ENCODE data around the gene DLG1. TPM values are rescaled to one million over a fixed set of nuclear protein-coding genes. Genes with fewer than 3 reads are reported as not detected.
"Not testable (repeated sequence)": the region's sequence is repeated elsewhere in the genome, so short reads cannot be mapped to it uniquely, and the experiment has no call there.

Gene DLG1
- total RNA-seq, 1 donor from 2014 or later = 60.1 TPM

GRCh38 chr3:197041875-197042488 is 256.4 kb downstream of the DLG1 start:
- DNase-seq = no peak
- peaks cover 27% of the 10 kb centered on the region for H3K36me3 ChIP-seq
- intact Hi-C loops (cut with micrococcal nuclease) = no loop called here
- no peaks in the 10 kb centered on the region for H3K9me3 ChIP-seq (replicated peaks)
- no peak overlapping the region for H3K4me3 ChIP-seq
- H3K27ac ChIP-seq (replicated peaks) = no peak overlapping the region
- no peak for TF ChIP-seq CTCF (IDR thresholded peaks at IDR 0.05; ENCODE audit: borderline replicate concordance)
- H3K27me3 ChIP-seq (ENCODE audit: low read depth) = no peaks in the 10 kb centered on the region
- no peaks in the 10 kb centered on the region for H3K4me1 ChIP-seq

- Histone ChIP-seq H3K27ac (replicated peaks) (no peak overlapping the region), H3K36me3 (peaks cover 20% of the 10 kb centered on the region), H3K27me3 (ENCODE audit: low read depth) (no peaks in the 10 kb centered on the region), H3K4me1 (peaks cover 6% of the 10 kb centered on the region), H3K4me3 (no peak overlapping the region), H3K9me3 (replicated peaks) (no peaks in the 10 kb centered on the region)
- DNase-seq = no peak
- TF ChIP-seq CTCF (IDR thresholded peaks at IDR 0.05; ENCODE audit: borderline replicate concordance) = no peak
- intact Hi-C loops (cut with micrococcal nuclease) = no loop called here
These were observed 257.8 kb downstream of the DLG1 start for GRCh38 chr3:197040658-197041057.

GRCh38 chr3:197038679-197039462 is 259.5 kb downstream of the DLG1 start:
- Histone ChIP-seq H3K4me1 (peaks cover 11% of the 10 kb centered on the region), H3K36me3 (peaks cover 6% of the 10 kb centered on the region), H3K27me3 (ENCODE audit: low read depth) (no peaks in the 10 kb centered on the region), H3K9me3 (replicated peaks) (no peaks in the 10 kb centered on the region), H3K4me3 (no peak overlapping the region), H3K27ac (replicated peaks) (no peak overlapping the region)
- DNase-seq = no peak
- no peak for TF ChIP-seq CTCF (IDR thresholded peaks at IDR 0.05; ENCODE audit: borderline replicate concordance)
- intact Hi-C loops (cut with micrococcal nuclease) = no loop called here

- Histone ChIP-seq H3K4me1 (peaks cover 27% of the 10 kb centered on the region), H3K9me3 (replicated peaks) (no peaks in the 10 kb centered on the region), H3K27ac (replicated peaks) (no peak overlapping the region), H3K4me3 (no peak overlapping the region), H3K36me3 (no peaks in the 10 kb centered on the region), H3K27me3 (ENCODE audit: low read depth) (peaks cover 2% of the 10 kb centered on the region)
- TF ChIP-seq CTCF (IDR thresholded peaks at IDR 0.05; ENCODE audit: borderline replicate concordance) = no peak
- no peak for DNase-seq
- intact Hi-C loops (cut with micrococcal nuclease) = no loop called here
These were observed 262.8 kb downstream of the DLG1 start for GRCh38 chr3:197035577-197035976.

- H3K27me3 ChIP-seq (ENCODE audit: low read depth); H3K9me3 ChIP-seq (replicated peaks); H3K27ac ChIP-seq (replicated peaks); DNase-seq; H3K36me3 ChIP-seq; intact Hi-C loops (cut with micrococcal nuclease); H3K4me3 ChIP-seq: not testable (repeated sequence)
- H3K4me1 ChIP-seq = peaks cover 34% of the 10 kb centered on the region
These were observed 263.6 kb downstream of the DLG1 start for GRCh38 chr3:197034778-197035177.

GRCh38 chr3:197033764-197034163 is 264.6 kb downstream of the DLG1 start:
- Histone ChIP-seq H3K4me1 (peaks cover 44% of the 10 kb centered on the region), H3K27me3 (ENCODE audit: low read depth) (peaks cover 14% of the 10 kb centered on the region)
- H3K9me3 ChIP-seq (replicated peaks); H3K27ac ChIP-seq (replicated peaks); intact Hi-C loops (cut with micrococcal nuclease); DNase-seq; H3K36me3 ChIP-seq; H3K4me3 ChIP-seq: not testable (repeated sequence)

All from left ventricle myocardium inferior (tissue), 1 donor.